Activated naive CD4-positive, alpha-beta T cell treated with anti-CD3 and anti-CD28 coated beads for 36 hours (primary cell): ENCODE measurements around the gene DEPP1. TPM values are rescaled to one million over a fixed set of nuclear protein-coding genes. Genes with fewer than 3 reads are reported as not detected.

ENCODE experiments used
- CTCF ChIA-PET: fragments of 350-600 bp; sonication (Branson Sonifier 250); formaldehyde crosslinking; loops from one replicate; lab custom pipeline; 2021; ENCODE audit warnings: antibody characterized with exemption; lab: Charles Lee
- DNase-seq: peaks from one replicate; pipeline ENCODE4 v3.0.0-alpha.2; 2020
- H3K27ac Mint-ChIP-seq: one replicate; pipeline ENCODE4 v1.8.0; 2021; ENCODE audit warnings: mild to moderate bottlenecking, mixed read lengths
- H3K27me3 Mint-ChIP-seq: one replicate; pipeline ENCODE4 v1.8.0; 2021; ENCODE audit warnings: low read depth, mixed read lengths
- H3K36me3 Mint-ChIP-seq: one replicate; pipeline ENCODE4 v1.8.0; 2021; ENCODE audit warnings: low read depth, mixed read lengths
- H3K4me1 Mint-ChIP-seq: one replicate; pipeline ENCODE4 v1.8.0; 2021; ENCODE audit warnings: low read depth, mixed read lengths
- H3K4me3 Mint-ChIP-seq: one replicate; pipeline ENCODE4 v1.8.0; 2021; ENCODE audit warnings: mild to moderate bottlenecking, moderate library complexity, mixed read lengths
- H3K9me3 Mint-ChIP-seq: one replicate; pipeline ENCODE4 v1.8.0; 2021; ENCODE audit warnings: mixed read lengths
- intact Hi-C: fragments of 100-400 bp; cut with micrococcal nuclease; formaldehyde crosslinking; loops from one replicate; pipeline ENCODE4 v1.15.1; 2023
- total RNA-seq, 2 experiments: library from RNA; stranded (reverse); gene quantifications; one replicate each; pipeline ENCODE4 v1.2.3, GENCODE V29; 2021

DEPP1 gene
- total RNA-seq, 2 experiments from 2014 or later, result 2.4 to 3.2 TPM

DNA sequence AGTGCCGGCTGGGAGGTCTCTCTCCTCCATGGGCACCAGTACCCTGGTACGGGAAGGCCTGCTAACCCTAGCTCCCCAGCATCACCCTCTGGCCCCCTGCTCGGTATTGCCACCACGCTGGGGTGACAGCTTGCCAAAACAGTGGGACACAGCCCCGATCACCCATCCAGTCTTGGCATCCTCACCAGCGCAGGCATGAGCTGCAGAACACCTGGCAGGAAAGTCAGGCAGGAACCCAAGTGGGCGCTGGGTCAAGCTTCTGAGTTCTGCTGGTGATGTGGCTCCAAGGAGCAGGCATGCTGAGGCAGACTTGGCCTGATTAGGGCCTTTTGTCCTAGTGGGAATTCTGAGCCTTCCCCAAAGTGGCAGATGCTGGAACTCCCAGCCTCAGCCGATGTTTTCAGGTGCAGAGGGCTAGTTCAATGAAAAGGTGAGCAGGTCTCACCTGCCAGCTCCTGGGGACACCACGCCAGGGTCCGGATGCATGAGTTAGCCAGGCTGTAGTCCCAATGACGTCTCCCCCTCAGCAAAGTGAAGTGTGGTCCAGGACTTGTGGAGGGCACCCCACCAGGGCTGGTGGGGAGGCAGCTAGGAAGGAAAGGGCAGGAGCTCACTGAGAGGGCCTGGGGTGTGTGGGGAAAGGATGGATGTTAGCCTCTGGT is 13.6 kb upstream of the DEPP1 start:
- Mint-ChIP-seq H3K36me3 (no peaks in the 10 kb centered on the region), H3K27me3 (no peaks in the 10 kb centered on the region), H3K9me3 (no peaks in the 10 kb centered on the region), H3K4me1 (peaks cover 20% of the 10 kb centered on the region), H3K27ac (no peak overlapping the region), H3K4me3 (no peak overlapping the region)
- DNase-seq, result no peak
- intact Hi-C loops, result no loop called here
- CTCF ChIA-PET, result no interaction called here

DNA sequence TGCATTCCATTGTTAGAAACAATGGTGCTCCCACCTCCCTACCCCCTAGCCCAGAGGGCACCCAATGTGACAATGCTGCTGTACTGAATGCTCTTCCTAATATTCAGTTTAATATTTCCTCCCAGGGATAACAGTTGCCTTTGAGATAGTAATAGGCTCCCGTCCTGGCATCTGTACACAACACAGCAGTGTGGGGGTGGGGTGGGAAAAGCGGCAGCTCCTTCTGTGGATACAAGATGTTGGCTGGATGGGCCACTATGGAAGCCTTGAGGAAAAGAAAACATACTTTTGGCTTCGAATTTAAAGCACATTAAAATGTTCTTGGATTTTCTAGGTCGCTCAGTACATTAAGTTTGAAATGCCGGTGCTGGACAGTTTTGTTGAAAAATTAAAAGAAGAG is 13.0 kb upstream of the DEPP1 start:
- H3K27ac Mint-ChIP-seq, result no peak overlapping the region

DNA sequence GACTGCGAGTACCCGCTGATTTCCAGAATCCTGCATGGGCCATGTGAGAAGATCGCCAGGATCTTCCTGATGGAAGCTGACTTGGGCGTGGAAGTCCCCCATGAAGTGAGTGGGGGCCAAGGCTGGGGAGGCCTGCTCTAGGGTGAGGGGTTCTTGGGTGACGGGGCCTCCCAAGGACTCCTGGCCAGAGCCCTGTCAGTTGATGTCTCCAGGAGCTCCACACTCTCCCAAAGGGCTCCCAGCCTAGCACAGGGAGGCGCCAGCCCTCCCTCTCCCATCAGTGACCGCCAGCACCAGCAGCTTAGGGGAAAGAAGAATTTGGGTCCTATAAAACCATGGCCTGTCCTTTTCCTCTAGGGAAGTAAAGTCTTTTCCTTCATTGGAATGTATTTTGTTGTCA is 12.4 kb upstream of the DEPP1 start:
- H3K4me3 Mint-ChIP-seq, result no peak overlapping the region
- no peak overlapping the region for H3K27ac Mint-ChIP-seq
- no peaks in the 10 kb centered on the region for H3K9me3 Mint-ChIP-seq
- CTCF ChIA-PET, result interaction anchor here (1.2 to 1.4 kb wide), 2 partner anchors 15 to 61 kb away, joined by 3 read pairs; no protein-coding TSS in a partner anchor
- no peaks in the 10 kb centered on the region for H3K27me3 Mint-ChIP-seq
- intact Hi-C loops, result loop anchor here (1.0 kb wide), 1 partner anchor 59 kb away; no protein-coding TSS in a partner anchor
- DNase-seq, result no peak
- peaks cover 13% of the 10 kb centered on the region for H3K4me1 Mint-ChIP-seq
- no peaks in the 10 kb centered on the region for H3K36me3 Mint-ChIP-seq

More for the DNA sequence above, 13.0 kb upstream of the DEPP1 start:
- CTCF ChIA-PET, result no interaction called here
- Mint-ChIP-seq H3K4me1 (peaks cover 19% of the 10 kb centered on the region), H3K36me3 (no peaks in the 10 kb centered on the region), H3K9me3 (no peaks in the 10 kb centered on the region), H3K4me3 (no peak overlapping the region), H3K27me3 (no peaks in the 10 kb centered on the region)
- intact Hi-C loops, result no loop called here
- no peak for DNase-seq

DNA sequence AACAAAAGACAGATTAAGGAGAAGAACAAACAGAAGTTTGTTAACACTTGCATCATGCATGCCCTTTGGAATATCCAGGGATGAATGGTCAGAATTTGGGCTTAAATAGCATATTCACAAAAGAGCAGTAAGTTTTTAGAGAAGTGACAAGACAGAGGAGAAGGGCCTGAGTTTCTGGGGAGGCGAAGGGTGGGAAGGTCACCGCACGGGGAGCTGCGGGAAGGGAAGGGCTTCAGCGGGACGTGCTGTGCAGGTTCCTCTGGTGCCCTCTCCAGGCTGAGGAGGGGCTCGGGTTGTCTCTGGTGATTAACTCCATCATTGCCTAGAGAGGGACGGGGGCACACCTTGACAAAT is 11.7 kb upstream of the DEPP1 start:
- H3K4me3 Mint-ChIP-seq, result no peak overlapping the region
- no peak for DNase-seq
- H3K27me3 Mint-ChIP-seq, result no peaks in the 10 kb centered on the region
- intact Hi-C loops, result loop anchor here (1.0 kb wide), 1 partner anchor 58 kb away; no protein-coding TSS in a partner anchor
- CTCF ChIA-PET, result interaction anchor here (1.2 to 1.4 kb wide), 2 partner anchors 14 to 60 kb away, joined by 3 read pairs; no protein-coding TSS in a partner anchor
- H3K9me3 Mint-ChIP-seq, result no peaks in the 10 kb centered on the region
- no peak overlapping the region for H3K27ac Mint-ChIP-seq
- peaks cover 6% of the 10 kb centered on the region for H3K4me1 Mint-ChIP-seq
- H3K36me3 Mint-ChIP-seq, result no peaks in the 10 kb centered on the region

DNA sequence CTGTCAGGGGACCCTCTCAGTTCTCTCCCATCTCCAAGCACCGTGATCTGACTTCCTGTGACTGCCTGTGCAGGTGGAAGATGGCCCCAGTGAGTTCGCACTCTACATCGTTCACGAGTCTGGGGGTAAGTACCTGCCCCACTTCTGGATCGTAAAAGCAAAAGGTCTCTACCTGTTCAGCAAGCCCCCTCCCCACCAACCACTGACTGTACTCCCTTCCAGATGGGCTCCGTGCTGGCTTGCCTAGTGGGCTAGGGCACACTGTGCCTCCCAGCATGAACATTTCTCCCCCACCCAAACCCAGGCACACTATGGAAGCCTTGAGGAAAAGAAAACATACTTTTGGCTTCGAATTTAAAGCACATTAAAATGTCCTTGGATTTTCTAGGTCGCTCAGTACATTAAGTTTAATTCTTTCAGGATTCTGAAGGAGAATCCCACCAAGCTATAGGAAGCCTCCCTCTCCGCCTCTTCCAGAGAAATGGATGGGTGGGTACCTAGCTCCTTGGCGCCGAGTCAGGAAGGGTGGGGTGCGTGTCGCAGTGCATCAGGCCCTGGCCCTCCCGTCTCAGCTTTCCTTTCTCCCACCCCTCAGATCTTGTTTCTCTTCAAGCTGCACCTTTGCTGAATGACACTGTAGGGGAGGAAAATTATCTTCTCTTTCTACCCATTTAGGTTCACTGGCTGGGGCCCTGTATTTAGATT is 11.1 kb upstream of the DEPP1 start:
- Mint-ChIP-seq H3K4me3 (no peak overlapping the region), H3K27ac (no peak overlapping the region), H3K36me3 (no peaks in the 10 kb centered on the region), H3K4me1 (peaks cover 1% of the 10 kb centered on the region), H3K27me3 (no peaks in the 10 kb centered on the region), H3K9me3 (no peaks in the 10 kb centered on the region)
- CTCF ChIA-PET, result interaction anchor here (1.2 to 1.6 kb wide), 3 partner anchors 14 to 60 kb away, joined by 3 to 4 read pairs (median 3); no protein-coding TSS in a partner anchor
- intact Hi-C loops, result loop anchor here (1.0 kb wide), 1 partner anchor 57 kb away; no protein-coding TSS in a partner anchor
- no peak for DNase-seq

DNA sequence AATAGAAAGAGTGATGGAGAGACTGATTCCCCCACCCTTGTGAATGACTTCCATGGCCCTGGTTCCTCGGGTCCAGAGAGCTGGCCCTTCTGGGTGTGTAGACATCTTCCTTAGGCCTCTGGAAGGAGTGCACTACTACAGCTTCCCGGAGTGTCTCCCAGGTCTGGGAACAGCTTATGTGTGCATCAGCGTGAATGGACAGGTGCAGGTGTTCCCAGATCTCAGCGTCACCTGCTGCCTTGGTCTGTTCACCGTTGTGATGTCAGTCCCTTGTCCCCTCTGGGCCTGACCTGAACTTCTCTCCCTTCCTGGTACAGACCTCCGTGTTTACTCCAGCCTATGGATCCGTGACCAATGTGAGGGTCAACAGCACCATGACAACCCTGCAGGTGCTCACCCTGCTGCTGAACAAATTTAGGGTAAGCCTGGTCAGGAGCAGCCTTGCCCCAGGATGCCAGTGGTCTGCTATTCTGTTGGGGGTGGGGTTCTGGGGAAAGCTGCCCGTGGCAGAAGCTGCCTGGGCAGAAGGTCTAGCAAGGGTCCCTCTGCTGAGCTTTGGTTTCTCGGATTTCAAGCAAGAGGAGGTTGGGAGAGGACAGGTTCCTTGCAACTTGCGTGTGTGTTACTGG is 10.5 kb upstream of the DEPP1 start:
- Mint-ChIP-seq H3K9me3 (no peaks in the 10 kb centered on the region), H3K4me3 (no peak overlapping the region), H3K27ac (no peak overlapping the region), H3K4me1 (no peaks in the 10 kb centered on the region), H3K27me3 (no peaks in the 10 kb centered on the region), H3K36me3 (no peaks in the 10 kb centered on the region)
- intact Hi-C loops, result no loop called here
- DNase-seq, result no peak
- CTCF ChIA-PET, result interaction anchor here (1.6 kb wide), 1 partner anchor 56 kb away, joined by 4 read pairs; no protein-coding TSS in a partner anchor

DNA sequence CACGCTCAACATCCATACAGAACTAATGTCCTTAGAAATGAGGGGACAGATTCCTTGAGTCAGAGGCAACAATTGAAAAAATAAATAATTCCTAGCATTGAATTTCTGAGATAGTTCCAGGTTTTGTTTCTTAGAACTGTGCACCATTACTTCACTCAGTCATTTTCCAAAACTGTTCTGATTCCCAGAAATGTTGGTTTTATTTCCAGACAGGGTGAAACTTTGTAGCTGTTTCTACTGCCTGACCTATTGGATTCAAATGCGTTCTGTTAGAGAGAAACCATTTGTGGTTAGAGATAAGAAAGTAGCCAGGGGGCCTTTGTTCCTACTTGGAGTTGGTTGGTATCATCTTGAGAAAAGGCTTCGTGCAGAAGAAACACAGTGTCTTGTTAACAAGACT is 8.1 kb upstream of the DEPP1 start:
- intact Hi-C loops, result no loop called here
- DNase-seq, result no peak
- Mint-ChIP-seq H3K36me3 (no peaks in the 10 kb centered on the region), H3K4me1 (no peaks in the 10 kb centered on the region), H3K27ac (no peak overlapping the region), H3K4me3 (no peak overlapping the region), H3K9me3 (no peaks in the 10 kb centered on the region), H3K27me3 (no peaks in the 10 kb centered on the region)
- CTCF ChIA-PET, result interaction anchor here (1.0 to 1.8 kb wide), 2 partner anchors 11 to 54 kb away, joined by 3 to 8 read pairs; no protein-coding TSS in a partner anchor

DNA sequence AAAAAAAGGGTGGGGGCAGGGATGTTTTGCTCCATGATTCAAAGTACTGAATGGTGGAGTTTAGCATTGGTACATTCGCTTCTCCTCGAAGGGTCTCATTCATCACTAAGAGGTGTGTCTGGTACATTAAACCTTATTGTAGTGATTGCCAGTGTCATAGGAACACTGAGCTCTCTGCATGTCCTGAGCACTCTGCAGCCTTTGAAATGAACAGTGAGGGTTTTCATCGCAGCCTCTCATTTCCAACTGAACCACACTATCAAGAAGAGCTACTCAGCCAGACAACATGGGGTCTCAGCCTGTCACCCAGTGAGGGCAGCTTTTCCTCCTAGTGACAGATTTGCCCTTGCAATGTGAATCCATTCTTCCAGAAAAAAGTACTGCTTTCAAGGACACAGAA is 7.6 kb upstream of the DEPP1 start:
- Mint-ChIP-seq H3K36me3 (no peaks in the 10 kb centered on the region), H3K9me3 (no peaks in the 10 kb centered on the region), H3K27me3 (no peaks in the 10 kb centered on the region), H3K4me3 (no peak overlapping the region), H3K27ac (no peak overlapping the region), H3K4me1 (no peaks in the 10 kb centered on the region)
- intact Hi-C loops, result no loop called here
- CTCF ChIA-PET, result interaction anchor here (1.0 kb wide), 1 partner anchor 53 kb away, joined by 3 read pairs; no protein-coding TSS in a partner anchor
- no peak for DNase-seq

DNA sequence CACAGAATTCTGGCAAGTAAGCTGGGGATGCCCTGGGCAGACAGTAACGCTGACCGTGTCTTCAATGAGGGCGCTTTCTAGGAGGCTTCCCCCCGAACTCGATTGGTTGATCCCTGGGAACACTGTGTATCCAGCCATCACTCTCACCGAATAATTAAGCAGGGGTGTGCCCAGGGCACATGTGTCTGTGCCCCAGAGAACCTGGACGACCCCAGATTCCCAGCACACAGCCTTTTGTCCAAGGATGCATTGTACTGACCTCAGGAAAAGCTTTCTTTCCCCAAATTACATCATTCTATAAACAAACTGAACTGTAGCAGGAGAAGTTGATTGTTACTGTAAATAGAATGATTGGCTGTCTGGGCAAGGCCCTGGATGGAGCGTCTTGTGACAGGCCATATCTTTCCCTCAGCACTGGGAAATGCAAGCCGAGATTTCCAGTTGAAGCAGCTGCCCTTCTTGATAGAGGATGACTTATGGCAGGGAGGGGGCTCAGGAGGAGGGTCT is 6.6 kb upstream of the DEPP1 start:
- DNase-seq, result no peak
- H3K4me3 Mint-ChIP-seq, result no peak overlapping the region
- no peaks in the 10 kb centered on the region for H3K4me1 Mint-ChIP-seq
- H3K36me3 Mint-ChIP-seq, result no peaks in the 10 kb centered on the region
- intact Hi-C loops, result no loop called here
- CTCF ChIA-PET, result no interaction called here
- no peak overlapping the region for H3K27ac Mint-ChIP-seq
- H3K9me3 Mint-ChIP-seq, result no peaks in the 10 kb centered on the region
- H3K27me3 Mint-ChIP-seq, result no peaks in the 10 kb centered on the region

DNA sequence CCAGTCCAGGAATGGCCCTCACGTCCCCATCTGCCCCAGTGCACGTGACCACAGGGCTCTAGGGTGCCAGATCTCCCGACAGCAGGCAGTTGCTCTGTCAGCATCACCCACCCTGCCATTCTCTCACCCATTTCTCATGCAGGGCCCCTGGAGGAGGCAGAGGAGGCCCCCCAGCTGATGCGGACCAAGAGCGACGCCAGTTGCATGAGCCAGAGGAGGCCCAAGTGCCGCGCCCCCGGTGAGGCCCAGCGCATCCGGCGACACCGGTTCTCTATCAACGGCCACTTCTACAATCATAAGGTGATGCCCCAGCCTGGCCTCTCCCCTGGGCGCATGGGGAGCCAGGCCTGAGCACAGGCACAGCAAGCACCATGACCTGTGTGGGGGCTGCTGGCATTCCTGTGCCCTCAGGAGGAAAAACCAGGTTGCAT is 6.1 kb upstream of the DEPP1 start:
- H3K27me3 Mint-ChIP-seq, result no peaks in the 10 kb centered on the region
- intact Hi-C loops, result no loop called here
- CTCF ChIA-PET, result no interaction called here
- no peak for DNase-seq
- no peak overlapping the region for H3K4me3 Mint-ChIP-seq
- H3K9me3 Mint-ChIP-seq, result no peaks in the 10 kb centered on the region
- no peak overlapping the region for H3K27ac Mint-ChIP-seq
- H3K36me3 Mint-ChIP-seq, result no peaks in the 10 kb centered on the region
- no peaks in the 10 kb centered on the region for H3K4me1 Mint-ChIP-seq

DNA sequence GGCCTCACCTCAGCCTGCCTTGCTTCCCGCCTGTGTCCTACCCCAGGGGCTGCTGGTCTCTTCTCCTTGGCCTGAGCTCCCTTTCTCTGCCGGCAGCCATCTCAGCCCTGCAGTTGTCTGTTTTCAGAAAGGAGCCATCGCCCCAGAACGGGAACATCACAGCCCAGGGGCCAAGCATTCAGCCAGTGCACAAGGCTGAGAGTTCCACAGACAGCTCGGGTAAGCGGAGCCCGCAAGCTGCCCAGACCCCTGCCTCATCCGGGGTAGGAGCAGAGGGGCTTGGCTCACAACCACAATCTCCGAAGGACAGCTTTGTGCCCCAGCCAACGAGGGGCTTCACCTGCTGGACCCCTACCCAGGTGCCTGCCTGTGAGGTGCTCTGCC is 5.3 kb upstream of the DEPP1 start:
- Mint-ChIP-seq H3K27ac (no peak overlapping the region), H3K36me3 (no peaks in the 10 kb centered on the region), H3K27me3 (no peaks in the 10 kb centered on the region), H3K4me3 (no peak overlapping the region), H3K9me3 (no peaks in the 10 kb centered on the region), H3K4me1 (peaks cover 2% of the 10 kb centered on the region)
- CTCF ChIA-PET, result interaction anchor here (1.0 kb wide), 1 partner anchor 51 kb away, joined by 3 read pairs; no protein-coding TSS in a partner anchor
- DNase-seq, result no peak
- intact Hi-C loops, result no loop called here
